Mononuclear cell (primary cell): ENCODE results near the gene ABCA9. TPM values are rescaled to one million over a fixed set of nuclear protein-coding genes. Genes with fewer than 3 reads are reported as not detected.
"Not testable (repeated sequence)": the region's sequence is repeated elsewhere in the genome, so short reads cannot be mapped to it uniquely, and the experiment has no call there.

Experiments used
- H3K27me3 ChIP-seq: 2 replicates; pipeline ENCODE4 v1.6.0; 2011; ENCODE audit warnings: low read length, control low read depth; ENCODE audit not compliant: insufficient read depth
- H3K4me1 ChIP-seq: 2 replicates; pipeline ENCODE4 v1.5.1; 2011; ENCODE audit warnings: mild to moderate bottlenecking, low read length, control low read depth; ENCODE audit not compliant: insufficient read depth
- H3K4me3 ChIP-seq: 2 replicates; pipeline ENCODE4 v1.5.1; 2011; ENCODE audit warnings: mild to moderate bottlenecking, low read length, moderate library complexity
- H3K9me3 ChIP-seq: 2 replicates; pipeline ENCODE4 v1.5.1; 2011; ENCODE audit warnings: low read depth, mild to moderate bottlenecking, control low read depth, low read length
- total RNA-seq: library from RNA; depleted of rRNA; stranded (reverse); fragments of >200 nt; gene quantifications from one replicate; pipeline ENCODE4 v1.2.3, GENCODE V29; 2012

The ABCA9 gene
- total RNA-seq, 1 donor, result 0.42 TPM

DNA sequence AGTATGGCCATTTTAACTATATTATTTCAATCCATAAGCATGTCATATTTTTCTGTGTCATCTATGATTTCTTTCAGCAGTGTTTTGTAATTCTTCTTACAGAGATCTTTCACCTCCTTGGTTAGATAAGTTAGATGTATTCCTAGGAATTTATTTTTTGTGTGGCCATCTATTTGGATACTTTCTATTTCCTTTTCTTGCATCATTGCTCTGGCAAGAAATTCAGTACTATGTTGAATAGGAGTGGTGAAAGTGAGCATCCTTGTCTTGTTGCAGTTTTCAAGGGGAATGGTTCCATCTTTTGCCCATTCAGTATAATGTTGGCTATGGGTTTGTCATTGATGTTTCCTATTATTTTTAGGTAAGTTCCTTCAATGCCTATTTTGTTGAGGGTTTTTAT, 15.1 kb upstream of the ABCA9 start:
- peaks cover 19% of the 10 kb centered on the region for H3K9me3 ChIP-seq
- no peak overlapping the region for H3K4me3 ChIP-seq
- no peaks in the 10 kb centered on the region for H3K27me3 ChIP-seq
- peaks cover 7% of the 10 kb centered on the region for H3K4me1 ChIP-seq

DNA sequence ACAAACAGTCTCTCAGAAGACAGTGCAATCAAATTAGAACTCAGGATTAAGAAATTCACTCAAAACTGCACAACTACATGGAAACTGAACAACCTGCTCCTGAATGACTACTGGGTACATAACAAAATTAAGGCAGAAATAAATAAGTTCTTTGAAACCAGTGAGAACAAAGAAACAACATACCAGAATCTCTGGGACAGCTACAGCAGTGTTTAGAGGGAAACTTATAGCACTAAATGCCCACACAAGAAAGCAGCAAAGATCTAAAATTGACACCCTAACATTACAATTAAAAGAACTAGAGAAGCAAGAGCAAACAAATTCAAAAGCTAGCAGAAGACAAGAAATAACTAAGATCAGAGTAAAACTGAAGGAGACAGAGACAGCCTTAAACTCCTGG, 12.7 kb upstream of the ABCA9 start:
- peaks cover 19% of the 10 kb centered on the region for H3K9me3 ChIP-seq
- H3K4me3 ChIP-seq, H3K27me3 ChIP-seq: not testable (repeated sequence)

DNA sequence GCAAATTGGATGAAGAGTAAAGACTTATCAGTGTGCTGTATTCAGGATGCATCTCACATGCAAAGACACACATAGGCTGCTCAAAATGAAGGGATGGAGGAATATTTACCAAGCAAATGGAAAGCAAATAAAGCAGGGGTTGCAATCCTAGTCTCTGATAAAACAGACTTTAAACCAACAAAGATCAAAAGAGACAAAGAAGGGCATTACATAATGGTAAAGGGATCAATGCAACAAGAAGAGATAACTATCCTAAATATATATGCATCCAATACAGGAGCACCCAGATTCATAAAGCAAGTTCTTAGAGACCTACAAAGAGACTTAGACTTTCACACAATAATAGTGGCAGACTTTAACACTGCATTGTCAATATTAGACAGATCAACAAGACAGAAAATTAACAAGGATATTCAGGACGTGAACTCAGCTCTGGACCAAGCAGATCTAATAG, 12.1 kb upstream of the ABCA9 start:
- Histone ChIP-seq H3K9me3 (peaks cover 19% of the 10 kb centered on the region), H3K4me1 (peaks cover 14% of the 10 kb centered on the region)
- H3K27me3 ChIP-seq, H3K4me3 ChIP-seq: not testable (repeated sequence)

More for the DNA sequence above, 12.7 kb upstream of the ABCA9 start:
- peaks cover 14% of the 10 kb centered on the region for H3K4me1 ChIP-seq

DNA sequence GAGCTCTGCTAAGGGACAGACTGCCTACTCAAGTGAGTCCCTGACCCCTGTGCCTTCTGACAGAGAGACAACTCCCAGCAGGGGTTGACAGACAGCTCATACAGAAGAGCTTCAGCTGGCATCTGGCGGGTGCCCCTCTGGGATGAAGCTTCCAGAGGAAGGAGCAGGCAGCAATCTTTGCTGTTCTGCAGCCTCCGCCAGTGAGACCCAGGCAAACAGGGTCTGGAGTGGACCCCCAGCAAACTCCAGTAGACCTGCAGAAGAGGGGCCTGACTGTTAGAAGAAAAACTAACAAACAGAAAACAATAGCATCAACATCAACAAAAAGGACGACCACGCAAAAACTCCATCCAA, 10.5 kb upstream of the ABCA9 start:
- not testable (repeated sequence) for H3K4me3 ChIP-seq, H3K27me3 ChIP-seq
- peaks cover 17% of the 10 kb centered on the region for H3K9me3 ChIP-seq
- H3K4me1 ChIP-seq, result peaks cover 25% of the 10 kb centered on the region

DNA sequence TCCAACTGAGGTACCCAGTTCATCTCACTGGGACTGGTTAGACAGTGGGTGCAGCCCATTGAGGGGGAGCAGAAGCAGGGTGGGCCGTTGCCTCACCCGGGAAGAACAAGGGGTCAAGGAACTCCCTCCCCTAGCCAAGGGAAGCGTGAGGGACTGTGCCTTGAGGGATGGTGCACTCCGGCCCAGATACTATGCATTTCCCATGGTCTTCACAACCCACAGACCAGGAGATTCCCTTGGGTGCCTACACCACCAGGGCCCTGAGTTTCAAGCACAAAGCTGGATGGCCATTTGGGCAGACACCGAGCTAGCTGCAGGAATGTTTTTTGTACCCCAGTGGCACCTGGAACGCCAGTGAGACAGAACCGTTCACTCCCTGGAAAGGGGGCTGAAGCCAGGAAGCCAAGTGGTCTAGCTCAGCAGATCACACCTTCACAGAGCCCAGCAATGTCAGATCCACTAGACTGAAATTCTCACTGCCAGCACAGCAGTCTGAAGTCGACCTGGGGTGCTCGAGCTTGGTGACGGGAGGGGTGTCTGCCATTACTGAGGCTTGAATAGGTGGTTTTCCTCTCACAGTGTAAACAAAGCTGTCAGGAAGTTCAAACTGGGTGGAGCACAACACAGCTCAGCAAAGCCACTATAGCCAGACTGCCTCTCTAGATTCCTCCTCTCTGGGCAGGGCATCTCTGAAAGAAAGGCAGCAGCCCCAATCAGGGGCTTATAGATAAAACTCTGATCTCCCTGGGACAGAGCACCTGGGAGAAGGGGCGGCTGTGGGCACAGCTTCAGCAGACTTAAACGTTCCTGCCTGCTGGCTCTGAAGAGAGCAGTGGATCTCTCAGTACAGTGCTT, 9.9 kb upstream of the ABCA9 start:
- not testable (repeated sequence) for H3K27me3 ChIP-seq, H3K4me3 ChIP-seq
- Histone ChIP-seq H3K4me1 (peaks cover 30% of the 10 kb centered on the region), H3K9me3 (peaks cover 13% of the 10 kb centered on the region)

DNA sequence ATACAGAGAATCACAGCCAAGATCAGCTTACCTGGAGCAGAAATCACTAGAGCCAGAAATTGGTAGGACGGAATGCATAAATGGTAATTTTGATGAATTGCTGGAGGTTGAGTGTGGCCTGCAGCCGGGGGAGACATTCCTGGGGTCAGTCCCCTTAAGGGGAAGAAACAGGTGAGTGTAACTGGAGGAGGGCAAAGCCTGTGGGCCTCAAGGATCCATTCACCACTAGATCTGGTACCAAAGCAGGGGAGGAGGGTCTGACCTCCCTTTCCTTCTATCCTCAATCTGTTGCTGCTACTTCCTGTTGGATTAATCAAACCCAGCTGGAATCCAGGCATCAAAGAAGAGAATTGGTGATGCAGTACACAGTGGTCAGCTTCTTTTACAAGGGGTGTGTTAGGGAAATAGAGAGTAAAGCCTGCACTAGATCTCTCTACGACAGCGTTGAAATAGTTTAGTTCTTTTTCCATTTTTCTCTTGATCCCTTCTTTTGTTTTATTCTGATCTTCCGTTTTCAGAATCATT, 8.6 kb upstream of the ABCA9 start:
- H3K9me3 ChIP-seq, result peaks cover 2% of the 10 kb centered on the region
- peaks cover 40% of the 10 kb centered on the region for H3K4me1 ChIP-seq
- no peak overlapping the region for H3K4me3 ChIP-seq
- H3K27me3 ChIP-seq, result no peaks in the 10 kb centered on the region

DNA sequence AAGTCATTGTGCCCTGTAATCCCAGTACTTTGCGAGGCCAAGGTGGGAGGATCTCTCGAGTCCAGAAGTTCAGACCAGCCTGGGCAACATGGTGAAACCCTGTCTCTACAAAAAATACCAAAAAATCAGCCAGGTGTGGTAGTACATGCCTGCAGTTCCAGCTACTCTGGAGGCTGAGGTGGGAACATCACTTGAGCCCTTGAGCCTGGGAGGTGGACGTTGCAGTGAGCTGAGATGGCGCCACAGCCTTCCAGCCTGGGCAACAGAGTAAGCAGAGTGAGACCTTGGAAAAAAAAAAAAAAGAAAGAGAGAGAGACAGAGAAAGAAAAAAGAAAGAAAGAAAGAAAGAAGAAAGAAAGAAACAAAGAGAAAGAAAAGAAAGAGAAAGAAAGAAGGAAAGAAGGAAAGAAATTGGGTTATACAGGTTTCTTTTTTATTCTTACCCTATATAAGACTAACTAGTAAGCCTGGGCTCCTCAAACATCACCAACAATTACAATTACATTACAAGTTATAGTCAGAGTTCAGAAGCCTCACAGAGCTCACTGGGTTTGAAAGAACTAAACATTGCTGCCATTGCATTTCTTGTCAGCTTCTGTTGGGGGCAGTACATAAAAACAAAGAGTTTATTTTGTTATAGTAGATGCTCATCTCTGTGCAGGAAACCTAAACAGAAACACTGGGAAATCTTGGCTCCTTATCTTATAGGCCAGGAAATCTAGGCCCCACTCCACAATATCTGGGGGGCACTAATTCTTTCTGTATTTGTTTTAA, 6.7 kb upstream of the ABCA9 start:
- Histone ChIP-seq H3K4me1 (peaks cover 54% of the 10 kb centered on the region), H3K9me3 (no peaks in the 10 kb centered on the region), H3K27me3 (no peaks in the 10 kb centered on the region), H3K4me3 (no peak overlapping the region)

DNA sequence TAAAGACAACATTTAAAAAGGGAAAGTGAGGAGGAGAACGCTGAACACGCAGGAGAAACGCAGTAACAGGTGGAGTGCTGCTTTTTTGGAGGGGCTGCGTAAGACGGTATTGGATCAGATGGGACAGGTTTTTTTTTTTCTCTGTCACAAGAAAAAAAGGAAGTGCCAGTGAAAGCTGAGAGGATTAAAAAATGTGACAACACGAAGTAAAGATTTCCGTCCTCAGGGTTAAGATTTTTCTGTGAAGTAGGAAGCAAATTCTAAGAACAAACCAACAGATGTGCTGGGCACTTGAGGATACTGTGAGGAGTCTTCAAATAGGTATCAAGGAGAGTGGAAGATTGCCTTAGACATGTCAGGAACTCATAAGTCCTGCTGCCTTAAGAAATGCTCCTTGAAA, 5.8 kb upstream of the ABCA9 start:
- no peak overlapping the region for H3K4me3 ChIP-seq
- peaks cover 53% of the 10 kb centered on the region for H3K4me1 ChIP-seq
- no peaks in the 10 kb centered on the region for H3K27me3 ChIP-seq
- H3K9me3 ChIP-seq, result no peaks in the 10 kb centered on the region

DNA sequence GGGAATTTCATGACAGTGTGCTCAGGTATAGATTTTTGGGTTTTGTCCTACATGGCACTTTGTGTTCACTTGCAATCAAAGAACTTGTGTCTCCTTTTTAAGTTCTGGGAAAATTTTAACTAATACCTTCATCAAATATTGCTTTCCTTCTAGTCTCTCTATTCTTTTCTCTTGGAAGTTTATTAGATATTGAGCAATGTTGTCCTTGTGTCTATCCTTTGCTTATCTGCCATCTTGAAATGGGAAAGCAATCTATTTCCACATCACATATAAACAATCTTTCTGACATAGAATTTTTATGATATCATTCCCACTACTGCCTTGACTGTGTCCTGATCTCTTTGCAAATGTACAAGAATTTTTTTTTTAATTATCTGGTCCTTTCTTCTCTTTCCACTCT, 4.4 kb upstream of the ABCA9 start:
- peaks cover 39% of the 10 kb centered on the region for H3K4me1 ChIP-seq
- H3K9me3 ChIP-seq, result no peaks in the 10 kb centered on the region
- no peaks in the 10 kb centered on the region for H3K27me3 ChIP-seq
- no peak overlapping the region for H3K4me3 ChIP-seq

DNA sequence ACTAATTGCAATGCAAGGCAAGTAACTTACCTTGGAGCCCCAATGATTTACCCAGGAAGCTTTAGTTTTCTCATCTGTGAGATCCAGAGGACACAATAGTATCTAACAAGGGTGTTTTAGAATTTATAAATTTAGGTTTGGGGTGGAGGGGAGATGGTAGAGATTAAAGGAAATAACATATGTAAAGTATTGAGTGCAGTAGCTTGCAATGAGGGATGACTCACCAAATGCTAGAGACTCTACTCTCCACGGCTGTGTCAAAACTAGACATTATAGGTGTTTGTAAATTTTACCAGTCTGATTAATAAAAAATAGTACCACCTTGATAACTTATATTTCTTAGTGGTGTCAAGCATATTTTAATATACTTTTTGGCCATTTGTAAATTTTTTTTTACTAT, 3.7 kb upstream of the ABCA9 start:
- no peaks in the 10 kb centered on the region for H3K9me3 ChIP-seq
- no peak overlapping the region for H3K4me3 ChIP-seq
- no peaks in the 10 kb centered on the region for H3K27me3 ChIP-seq
- H3K4me1 ChIP-seq, result peaks cover 39% of the 10 kb centered on the region

DNA sequence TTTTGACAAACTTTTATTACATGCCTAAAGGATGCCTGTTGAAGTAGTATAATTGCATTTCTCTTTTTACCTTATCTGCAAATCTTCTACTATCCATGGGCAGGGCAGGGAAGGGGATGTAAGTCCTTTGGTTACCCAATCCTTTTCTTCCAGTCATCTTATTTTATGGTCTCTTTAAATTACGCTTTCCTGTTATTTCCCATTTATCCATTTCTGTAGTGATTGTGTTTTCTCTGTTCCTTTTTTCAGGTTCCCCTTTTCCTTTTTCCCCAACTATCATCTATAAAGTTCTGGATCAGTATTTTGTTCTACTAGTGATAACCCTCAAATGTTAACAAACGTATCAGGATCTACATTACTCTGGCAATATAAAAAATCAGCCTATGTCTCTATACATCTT, 3.3 kb upstream of the ABCA9 start:
- Histone ChIP-seq H3K4me1 (peaks cover 39% of the 10 kb centered on the region), H3K4me3 (no peak overlapping the region), H3K27me3 (no peaks in the 10 kb centered on the region), H3K9me3 (no peaks in the 10 kb centered on the region)

DNA sequence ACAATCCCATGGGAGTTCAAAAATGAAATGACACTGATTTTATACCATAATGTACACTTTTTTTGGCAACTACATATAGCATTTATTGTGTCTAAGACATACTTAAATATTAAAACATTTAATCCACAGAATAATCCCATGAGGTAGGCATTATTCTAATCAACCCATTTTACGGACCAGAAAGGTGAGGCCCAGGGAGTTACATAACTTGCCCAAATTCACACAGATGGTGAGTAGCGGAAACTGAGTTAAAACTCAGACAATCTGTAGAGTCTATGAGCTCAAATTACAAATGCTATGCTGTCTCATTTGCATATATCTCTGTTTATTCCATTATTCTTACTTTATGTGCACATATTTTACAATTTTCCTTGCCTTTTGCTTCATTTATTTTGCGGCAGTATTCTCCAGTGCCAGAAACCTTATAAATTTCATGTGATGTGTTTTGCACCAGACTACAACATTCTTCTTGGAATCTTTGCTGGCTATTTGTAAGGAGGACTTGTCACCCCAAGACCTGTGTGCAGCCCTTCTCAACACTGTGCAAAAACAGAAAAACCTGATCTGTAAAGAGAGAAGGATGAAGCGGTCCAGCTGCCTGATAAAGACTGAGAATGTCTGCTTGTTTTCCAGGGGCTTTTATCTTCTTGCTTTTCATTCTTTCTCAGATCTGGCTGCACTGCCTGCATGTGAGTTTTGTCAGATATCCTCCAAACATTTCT, 2.3 kb upstream of the ABCA9 start:
- H3K9me3 ChIP-seq, result no peaks in the 10 kb centered on the region
- peaks cover 39% of the 10 kb centered on the region for H3K4me1 ChIP-seq
- H3K4me3 ChIP-seq, result no peak overlapping the region
- H3K27me3 ChIP-seq, result no peaks in the 10 kb centered on the region

DNA sequence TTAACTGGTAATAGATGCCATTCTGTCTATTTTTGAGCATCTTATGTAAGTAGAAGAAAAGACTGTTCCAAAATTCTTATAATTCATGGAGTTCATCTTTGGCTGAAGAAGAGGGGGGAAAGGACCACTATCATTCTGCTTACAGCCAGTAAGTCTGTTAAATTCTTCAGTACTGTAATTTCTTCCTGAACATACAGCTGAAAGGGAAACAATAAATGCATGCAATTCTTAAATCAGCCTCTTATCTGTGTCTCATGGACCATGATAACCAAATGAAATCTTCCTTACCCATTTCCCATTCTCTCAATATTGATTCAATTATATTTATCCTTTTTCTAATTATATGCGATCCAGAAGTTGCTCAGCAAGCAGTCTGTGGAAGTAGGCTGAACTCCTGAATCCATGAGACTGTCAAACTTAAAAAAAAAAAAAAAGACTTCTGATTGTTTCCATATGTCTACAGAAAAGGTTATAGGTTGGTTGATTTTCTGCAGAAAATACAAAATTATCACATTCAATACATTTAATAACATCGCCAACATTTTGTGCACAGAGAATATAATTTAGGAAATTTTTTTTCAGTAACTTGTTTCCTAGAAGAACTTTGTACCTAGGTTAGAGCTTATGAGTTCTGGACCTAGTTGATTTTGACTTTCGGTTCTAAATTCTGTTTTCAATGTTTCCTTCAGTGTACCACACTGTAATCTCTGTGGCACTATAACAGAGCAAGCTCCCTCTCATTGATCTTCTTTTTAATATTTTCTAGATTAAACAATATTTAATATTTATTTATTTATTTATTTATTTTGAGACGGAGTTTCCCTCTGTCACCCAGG, 1.2 kb upstream of the ABCA9 start:
- Histone ChIP-seq H3K4me1 (peaks cover 34% of the 10 kb centered on the region), H3K27me3 (no peaks in the 10 kb centered on the region), H3K9me3 (no peaks in the 10 kb centered on the region), H3K4me3 (no peak overlapping the region)

DNA sequence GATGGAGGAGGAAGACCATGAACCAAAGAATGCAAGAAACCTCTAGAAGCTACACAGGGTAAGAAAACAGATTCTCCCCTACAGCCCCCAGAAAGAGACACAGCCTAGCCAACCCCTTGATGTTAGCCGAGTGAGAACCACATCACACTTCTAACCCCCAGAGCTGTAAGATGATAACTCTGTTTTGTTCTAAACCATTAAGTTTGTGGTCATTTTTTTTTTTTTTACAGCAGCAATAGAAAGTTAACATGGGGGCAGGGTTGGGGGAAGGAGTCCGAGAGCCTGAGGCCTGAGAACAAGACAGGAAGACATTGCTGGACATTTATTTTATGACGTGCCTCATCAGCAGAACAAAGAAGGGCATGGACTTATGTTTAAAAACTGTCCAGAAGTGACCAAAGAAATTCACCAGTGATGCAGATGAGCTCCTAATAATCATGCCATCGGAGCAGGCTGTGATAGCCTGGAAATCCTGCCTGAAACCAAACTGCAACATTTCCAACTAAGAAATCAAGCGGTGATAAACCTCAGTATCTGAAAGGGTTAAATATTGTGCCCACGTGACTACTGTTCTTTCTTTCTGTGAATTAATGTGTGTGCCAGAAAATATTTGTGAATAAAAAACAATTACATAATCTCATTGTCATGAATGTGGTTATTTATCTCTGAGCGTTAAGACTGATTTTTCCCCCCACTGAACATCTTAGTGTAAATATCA, 1.1 kb downstream of the ABCA9 start:
- peaks cover 16% of the 10 kb centered on the region for H3K4me1 ChIP-seq
- H3K9me3 ChIP-seq, result peaks cover 14% of the 10 kb centered on the region
- H3K4me3 ChIP-seq, result no peak overlapping the region
- H3K27me3 ChIP-seq, result no peaks in the 10 kb centered on the region
